CD14-positive monocyte (primary cell): Measurements from ENCODE around the gene OR4Q2. TPM values are rescaled to one million over a fixed set of nuclear protein-coding genes. Genes with fewer than 3 reads are reported as not detected.

ENCODE experiments used
- DNase-seq, 3 donors: peaks; one replicate each; pipeline ENCODE4 v3.0.0-alpha.2; 2011 to 2022
- H2AFZ ChIP-seq: 2 replicates; pipeline ENCODE4 v1.6.0; 2012; ENCODE audit warnings: mild to moderate bottlenecking, low read depth, low read length, inconsistent platforms; ENCODE audit not compliant: insufficient read depth, poor library complexity, severe bottlenecking
- H3K27ac ChIP-seq, 2 donors: 1 replicate in 1 of 2; 2 replicates in 1 of 2; pipeline ENCODE4 v1.5.1; 2012 to 2013; ENCODE audit warnings: low read length in 2 of 2, control low read depth in 1 of 2, inconsistent platforms in 1 of 2, low read depth in 1 of 2, mild to moderate bottlenecking in 1 of 2
- H3K27me3 ChIP-seq, 2 donors: one replicate each; pipeline versions ENCODE4 v1.6.0 to v1.6.1; 2011 to 2013; ENCODE audit warnings: low read length in 2 of 2; ENCODE audit not compliant: control insufficient read depth in 2 of 2, insufficient read depth in 2 of 2
- H3K36me3 ChIP-seq, 2 donors: replicated peaks in 1 of 2; 1 replicate in 1 of 2; 2 replicates in 1 of 2; pipeline versions ENCODE4 v1.5.1 to v1.6.1; 2012 to 2013; ENCODE audit warnings: low read length in 2 of 2, control low read depth in 1 of 2, inconsistent platforms in 1 of 2, mild to moderate bottlenecking in 1 of 2; ENCODE audit not compliant: insufficient read depth in 2 of 2, control insufficient read depth in 1 of 2
- H3K4me1 ChIP-seq, 2 donors: 1 replicate in 1 of 2; 2 replicates in 1 of 2; pipeline versions ENCODE4 v1.5.1 to v1.6.1; 2012 to 2013; ENCODE audit warnings: low read length in 2 of 2, control low read depth in 1 of 2, inconsistent platforms in 1 of 2, mild to moderate bottlenecking in 1 of 2, moderate library complexity in 1 of 2; ENCODE audit not compliant: insufficient read depth in 2 of 2, control insufficient read depth in 1 of 2
- H3K4me2 ChIP-seq: replicated peaks from 2 replicates; pipeline ENCODE3; 2012; ENCODE audit warnings: low read length, moderate library complexity, mild to moderate bottlenecking; ENCODE audit not compliant: poor library complexity, severe bottlenecking; ENCODE audit errors: extremely low read depth
- H3K4me3 ChIP-seq, 3 experiments: fragments of 200-600 bp in 1 of 3; sonication (generic) in 1 of 3; replicated peaks in 1 of 3; 1 replicate in 2 of 3; 2 replicates in 1 of 3; pipeline ENCODE4 v1.5.1; 2011 to 2013; ENCODE audit warnings: low read length in 3 of 3, mild to moderate bottlenecking in 3 of 3, control low read depth in 2 of 3, low read depth in 2 of 3, inconsistent platforms in 1 of 3, moderate library complexity in 1 of 3
- H3K79me2 ChIP-seq: 2 replicates; pipeline ENCODE4 v1.6.0; 2012; ENCODE audit warnings: mild to moderate bottlenecking, control low read depth, inconsistent platforms, low read length, moderate library complexity; ENCODE audit not compliant: insufficient read depth
- H3K9ac ChIP-seq: 2 replicates; pipeline ENCODE4 v1.6.0; 2017; ENCODE audit warnings: low read length, mild to moderate bottlenecking; ENCODE audit not compliant: insufficient read depth, poor library complexity, severe bottlenecking
- H3K9me3 ChIP-seq, 2 donors: replicated peaks in 1 of 2; 1 replicate in 1 of 2; 2 replicates in 1 of 2; pipeline versions ENCODE4 v1.5.1 to v1.6.1; 2012 to 2013; ENCODE audit warnings: low read length in 2 of 2, control low read depth in 1 of 2; ENCODE audit not compliant: control insufficient read depth in 1 of 2, insufficient read depth in 1 of 2
- H4K20me1 ChIP-seq: 2 replicates; pipeline ENCODE4 v1.6.0; 2012; ENCODE audit warnings: mild to moderate bottlenecking, low read length, control low read depth, moderate library complexity; ENCODE audit not compliant: insufficient read depth
- H3K27ac Mint-ChIP-seq, 7 donors: one replicate each; pipeline ENCODE4 v1.8.0; 2020; ENCODE audit warnings: mild to moderate bottlenecking in 7 of 7, mixed read lengths in 7 of 7, moderate library complexity in 6 of 7, inconsistent platforms in 2 of 7
- H3K27me3 Mint-ChIP-seq, 3 donors: one replicate each; pipeline ENCODE4 v1.8.0; 2021 to 2022; ENCODE audit warnings: low read depth in 3 of 3, mild to moderate bottlenecking in 3 of 3, mixed read lengths in 3 of 3, moderate library complexity in 3 of 3, inconsistent platforms in 1 of 3
- H3K36me3 Mint-ChIP-seq, 2 donors: one replicate each; pipeline ENCODE4 v1.8.0; 2020; ENCODE audit warnings: mixed read lengths in 2 of 2, inconsistent platforms in 1 of 2, mild to moderate bottlenecking in 1 of 2
- H3K4me1 Mint-ChIP-seq: one replicate; pipeline ENCODE4 v1.8.0; 2020; ENCODE audit warnings: mild to moderate bottlenecking, mixed read lengths
- H3K4me3 Mint-ChIP-seq, 2 donors: one replicate each; pipeline ENCODE4 v1.8.0; 2020; ENCODE audit warnings: mild to moderate bottlenecking in 2 of 2, mixed read lengths in 2 of 2, moderate library complexity in 1 of 2
- H3K9me3 Mint-ChIP-seq, 7 donors: one replicate each; pipeline ENCODE4 v1.8.0; 2020 to 2022; ENCODE audit warnings: mixed read lengths in 7 of 7, mild to moderate bottlenecking in 6 of 7, moderate library complexity in 6 of 7, inconsistent platforms in 2 of 7
- CTCF ChIP-seq: fragments of 200-600 bp; IDR thresholded peaks from one replicate; pipeline ENCODE4 v1.8.0; 2022; ENCODE audit warnings: antibody characterized with exemption, mild to moderate bottlenecking
- WGBS: methylation state at CpG from one replicate; pipeline ENCODE4 v1.1.5; 2013; ENCODE audit warnings: missing lambda C conversion rate; ENCODE audit not compliant: insufficient coverage; 5-methylcytosine and 5-hydroxymethylcytosine counted together
- intact Hi-C, 2 donors: fragments of 100-400 bp; cut with micrococcal nuclease; formaldehyde crosslinking; loops; one replicate each; pipeline versions ENCODE4 v1.15.0 to v1.15.1; 2023
- polyA plus RNA-seq, 3 donors: library from polyadenylated mRNA; depleted of rRNA in 1 of 3; unstranded in 2 of 3; stranded (reverse) in 1 of 3; fragments of 300-500 nt in 2 of 3; fragments of >200 nt in 1 of 3; fragmentation: Illumina TruSeq in 2 of 3; gene quantifications; 1 replicate in 2 of 3; 2 replicates in 1 of 3; pipeline ENCODE4 v1.2.3, GENCODE V29; 2012 to 2021

The OR4Q2 gene
- polyA plus RNA-seq, 3 donors, result not detected

DNA sequence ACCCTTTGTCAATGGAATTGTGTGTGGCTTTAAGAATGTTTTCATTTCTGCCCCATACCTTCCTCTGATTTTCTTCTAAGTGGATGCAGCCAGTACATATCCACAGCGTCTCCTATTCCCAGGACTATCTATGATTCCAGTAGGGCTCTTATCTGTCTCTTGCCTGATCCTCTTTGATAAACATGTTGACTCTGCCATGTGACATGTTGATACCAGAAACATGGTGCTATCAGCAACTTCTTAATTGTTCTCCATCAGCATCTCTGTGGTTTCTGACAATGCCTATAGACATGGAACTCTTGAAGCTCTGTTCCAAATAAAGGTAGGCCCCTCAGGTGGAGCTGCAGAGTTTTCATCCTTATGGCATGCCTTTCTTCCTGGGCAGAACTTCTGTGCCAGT lies 46.2 kb downstream of the OR4Q2 start:
- H3K36me3 Mint-ChIP-seq, result no peaks in the 10 kb centered on the region
- H3K4me1 ChIP-seq, result no peaks in the 10 kb centered on the region
- H3K4me3 Mint-ChIP-seq, result no peak overlapping the region
- peaks cover 1 to 4% (median 1%) of the 10 kb centered on the region in 3 donors for H3K27me3 Mint-ChIP-seq
- no peak overlapping the region for H2AFZ ChIP-seq
- no peak overlapping the region for H3K27ac Mint-ChIP-seq
- intact Hi-C loops, result no loop called here
- H3K27me3 ChIP-seq, result no peaks in the 10 kb centered on the region
- H3K27ac ChIP-seq, result no peak overlapping the region
- WGBS, result 88% methylated on average over 1 of the region's 1 CpG
- no peak for DNase-seq
- TF ChIP-seq CTCF, result no peak
- H4K20me1 ChIP-seq, result no peaks in the 10 kb centered on the region
- no peaks in the 10 kb centered on the region for H3K4me1 Mint-ChIP-seq
- H3K9ac ChIP-seq, result no peak overlapping the region
- H3K36me3 ChIP-seq, result no peaks in the 10 kb centered on the region
- no peaks in the 10 kb centered on the region for H3K9me3 ChIP-seq
- H3K4me3 ChIP-seq, result no peak overlapping the region
- H3K4me2 ChIP-seq, result no peak overlapping the region
- no peaks in the 10 kb centered on the region for H3K79me2 ChIP-seq
- H3K9me3 Mint-ChIP-seq, result peaks cover 0 to 4% (median 0%) of the 10 kb centered on the region in 7 donors

Other genes starting within 250 kb of the OR4Q2 start
- not detected for gene OR4M1, start 228.7 kb upstream of the OR4Q2 start, polyA plus RNA-seq
- gene OR4N2, start 198.4 kb upstream of the OR4Q2 start, polyA plus RNA-seq, result not detected
- not detected for gene OR4K2, start 127.0 kb upstream of the OR4Q2 start, polyA plus RNA-seq
- not detected for gene OR4K5, start 81.6 kb upstream of the OR4Q2 start, polyA plus RNA-seq
- gene OR4K1, start 71.2 kb upstream of the OR4Q2 start, polyA plus RNA-seq, result not detected
- not detected for gene OR4K15, start 26.6 kb upstream of the OR4Q2 start, polyA plus RNA-seq
- not detected for gene OR4K14, start 17.1 kb downstream of the OR4Q2 start, polyA plus RNA-seq
- gene OR4K13, start 33.9 kb downstream of the OR4Q2 start, polyA plus RNA-seq, result not detected
- gene OR4L1, start 57.9 kb downstream of the OR4Q2 start, polyA plus RNA-seq, result not detected
- gene OR4K17, start 108.6 kb downstream of the OR4Q2 start, polyA plus RNA-seq, result not detected
- gene OR4N5, start 136.7 kb downstream of the OR4Q2 start, polyA plus RNA-seq, result not detected
- not detected for gene OR11G2, start 188.7 kb downstream of the OR4Q2 start, polyA plus RNA-seq
- not detected for gene OR11H6, start 221.5 kb downstream of the OR4Q2 start, polyA plus RNA-seq
- not detected for gene OR11H7, start 226.8 kb downstream of the OR4Q2 start, polyA plus RNA-seq
- not detected for gene OR11H4, start 237.1 kb downstream of the OR4Q2 start, polyA plus RNA-seq